Measurements from ENCODE around the gene SHC2.
"Not testable (repeated sequence)": the region's sequence is repeated elsewhere in the genome, so short reads cannot be mapped to it uniquely, and the experiment has no call there.

SHC2 gene

DNA sequence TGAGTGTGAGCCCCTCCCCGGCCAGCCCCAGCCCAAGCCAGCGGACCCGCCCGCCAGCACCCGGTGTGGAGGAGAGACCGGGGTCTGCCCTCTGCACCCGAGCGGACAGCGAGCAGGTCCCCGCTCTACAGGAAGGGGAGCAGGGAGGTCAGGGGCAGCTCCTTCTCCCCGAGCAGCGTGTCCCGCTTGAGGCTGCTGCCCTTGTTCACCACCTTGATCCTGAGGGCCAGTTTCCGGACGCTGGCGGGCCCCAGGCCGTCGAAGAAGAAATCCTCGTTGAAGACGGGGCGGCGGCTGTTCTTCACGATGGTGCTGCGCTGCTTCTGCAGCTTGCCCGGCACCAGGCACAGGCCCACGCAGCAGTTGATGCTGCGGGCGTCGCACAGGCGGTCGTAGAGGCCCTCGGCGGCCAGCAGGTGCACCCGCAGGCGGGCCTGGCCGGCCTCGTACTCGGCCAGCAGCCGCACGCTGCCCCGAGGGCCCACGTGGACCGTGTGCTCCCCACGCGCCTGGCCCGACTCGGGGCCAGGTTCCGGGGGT lies 53.8 kb downstream of the SHC2 start:
- DNase-seq (ENCODE audit: low spot score): no peak

DNA sequence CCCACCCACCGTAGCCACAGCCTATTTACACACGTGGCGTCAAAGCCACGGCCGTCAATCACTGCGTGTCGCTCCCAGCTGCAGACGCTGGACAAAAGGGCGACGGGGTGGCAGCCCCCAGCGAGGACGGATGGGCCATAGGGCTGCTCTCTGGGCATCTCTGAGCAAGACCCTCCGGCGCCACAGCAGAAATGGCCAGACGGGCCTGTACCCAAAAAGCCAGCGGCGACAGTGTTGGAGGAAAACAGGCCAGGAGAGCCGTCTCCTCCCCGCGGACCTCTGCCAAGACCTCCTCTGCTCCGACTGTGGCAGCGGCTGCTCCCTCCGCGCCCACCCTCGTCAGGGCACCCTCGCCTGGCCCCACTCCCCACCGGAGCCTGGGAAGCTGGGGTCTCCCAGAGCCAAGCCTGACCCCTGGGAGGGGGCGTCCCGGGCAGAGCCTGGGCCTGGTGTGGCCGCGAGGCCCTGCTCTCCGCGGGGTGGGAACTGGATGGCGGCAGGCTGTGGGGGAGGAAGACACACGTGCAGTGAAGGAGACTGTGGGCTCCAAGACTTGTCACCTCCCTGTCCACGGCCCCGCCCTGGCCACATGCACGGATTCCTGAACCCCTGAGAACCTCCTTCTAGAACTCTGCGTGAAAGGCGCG lies 54.6 kb downstream of the SHC2 start:
- DNase-seq (ENCODE audit: low spot score): no peak

DNA sequence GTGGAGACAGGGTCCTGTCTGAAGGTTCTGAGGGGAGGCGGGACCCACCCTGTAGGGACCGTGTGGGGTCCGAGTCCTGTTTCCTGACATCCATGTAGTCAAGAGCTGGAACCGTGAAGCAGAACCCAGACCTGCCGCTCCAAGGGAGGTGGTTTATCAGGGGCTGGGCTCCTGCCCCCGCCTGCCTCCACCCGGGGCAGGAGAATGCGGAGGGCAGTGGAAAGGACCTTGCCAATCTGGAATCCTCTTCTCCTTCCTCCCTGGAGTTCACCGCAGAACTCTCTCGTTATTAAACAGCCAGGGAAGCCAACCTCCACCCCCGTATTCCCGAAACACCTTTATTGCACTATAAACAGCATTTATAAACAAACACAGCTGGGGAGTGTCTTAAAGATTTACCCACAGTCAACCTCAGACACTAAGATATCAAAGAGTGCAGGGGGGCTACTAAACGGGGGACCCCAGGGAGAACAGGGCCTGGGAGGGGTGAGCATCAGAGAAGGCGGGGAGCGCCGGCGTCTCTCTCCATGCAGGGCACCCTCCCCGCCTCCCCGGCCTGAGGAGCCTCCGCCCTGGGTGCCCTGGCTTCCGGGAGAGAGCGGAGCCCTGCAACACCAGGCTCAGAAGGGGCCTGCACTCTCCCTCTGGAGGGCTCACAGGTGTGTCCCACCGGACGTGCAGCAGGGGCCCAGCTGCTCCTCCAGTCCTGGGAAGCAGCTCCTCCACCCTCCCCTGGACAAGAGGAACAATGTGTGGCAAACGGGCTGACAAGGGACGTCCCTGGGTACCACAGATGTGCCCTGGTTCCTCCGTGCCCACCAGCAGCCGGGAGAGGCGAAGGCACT lies 55.5 kb downstream of the SHC2 start:
- no peak for DNase-seq (ENCODE audit: low spot score)

DNA sequence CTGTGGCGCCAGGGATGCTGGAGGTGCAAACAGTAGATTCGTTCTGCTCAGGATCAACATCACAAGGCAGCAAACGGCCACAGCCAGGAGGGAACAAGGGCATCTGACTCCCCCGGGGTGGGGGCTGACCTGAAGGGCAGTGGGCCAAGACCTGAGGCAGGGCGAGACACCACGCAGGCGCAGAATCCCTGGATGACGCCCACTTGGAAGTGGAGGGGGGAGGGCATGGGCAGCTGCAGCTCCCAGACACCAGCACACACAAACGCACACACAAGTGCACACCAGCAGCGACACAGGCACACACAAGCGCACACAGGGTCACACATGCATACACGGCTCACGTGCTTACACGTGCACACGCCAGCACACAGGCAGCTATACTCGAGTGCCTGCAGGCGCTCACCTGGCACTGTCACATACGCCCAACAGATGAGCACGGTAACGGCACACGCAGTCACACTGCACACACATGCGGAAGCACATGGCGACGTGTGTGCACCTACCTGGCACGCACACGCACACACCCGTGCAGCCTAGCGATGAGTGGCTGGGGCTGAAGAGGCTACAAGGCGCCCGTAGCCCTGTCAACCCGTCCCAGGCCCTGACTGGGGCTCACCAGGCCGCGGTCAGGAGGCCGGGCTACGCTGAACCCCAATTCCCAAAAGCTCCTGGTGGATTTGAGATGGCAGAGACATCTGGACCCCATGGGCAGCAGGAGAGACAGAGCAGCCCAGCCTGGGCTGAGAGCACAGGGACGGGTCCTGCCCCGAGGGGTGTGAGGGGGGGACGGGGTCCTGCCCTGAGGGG lies 57.4 kb downstream of the SHC2 start:
- DNase-seq (ENCODE audit: low spot score): no peak

DNA sequence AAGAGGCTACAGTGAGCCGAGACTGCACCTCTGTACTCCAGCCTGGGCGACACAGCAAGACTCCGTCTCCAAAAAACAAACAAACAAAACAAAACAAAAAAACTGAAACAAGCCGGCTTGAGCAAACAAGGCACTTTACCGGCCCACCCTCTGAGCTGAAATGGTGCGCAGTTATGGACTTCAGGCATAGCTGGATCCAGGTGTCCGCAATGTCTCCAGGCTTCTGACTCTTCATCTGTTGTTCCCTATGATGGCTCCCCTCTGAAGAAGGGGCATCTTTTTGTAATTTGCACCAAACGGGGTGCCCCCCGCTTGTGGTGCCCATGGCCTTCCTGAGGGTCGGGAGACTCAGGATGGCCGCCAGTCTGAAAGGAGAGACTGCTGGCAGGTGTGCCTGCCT lies 58.0 kb downstream of the SHC2 start:
- DNase-seq (ENCODE audit: low spot score): no peak

DNA sequence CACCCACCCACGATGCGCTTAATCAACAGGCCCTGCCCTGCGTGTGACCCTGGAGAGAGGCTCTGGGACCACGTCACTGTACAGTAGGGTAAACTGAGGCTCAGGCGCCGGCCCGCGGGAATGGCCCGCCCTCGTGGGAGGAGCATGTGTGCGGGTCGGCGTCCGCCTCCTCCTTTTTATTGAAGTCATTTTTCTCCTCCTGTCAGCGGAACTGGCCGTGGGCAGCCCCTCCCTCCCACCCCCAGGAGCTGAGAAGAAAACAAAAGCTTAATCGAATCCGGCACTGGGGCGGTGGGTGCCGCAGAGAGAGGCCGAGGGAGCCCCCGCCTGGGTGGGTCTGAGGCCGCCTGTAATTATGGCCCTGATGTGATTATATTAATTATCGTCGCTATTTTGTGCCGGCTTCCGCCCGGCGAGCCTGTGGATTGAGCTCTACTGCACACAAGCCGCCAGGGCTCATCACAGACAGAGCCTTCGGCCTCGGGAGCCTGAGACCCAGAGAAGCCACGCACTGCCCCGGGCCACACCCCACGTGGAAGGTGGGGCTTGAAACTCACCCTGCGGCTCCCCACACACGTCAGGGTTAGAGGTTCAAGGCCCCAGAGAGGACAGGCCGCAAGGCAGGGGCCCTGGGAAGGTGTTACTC lies 58.8 kb downstream of the SHC2 start:
- DNase-seq (ENCODE audit: low spot score): no peak

DNA sequence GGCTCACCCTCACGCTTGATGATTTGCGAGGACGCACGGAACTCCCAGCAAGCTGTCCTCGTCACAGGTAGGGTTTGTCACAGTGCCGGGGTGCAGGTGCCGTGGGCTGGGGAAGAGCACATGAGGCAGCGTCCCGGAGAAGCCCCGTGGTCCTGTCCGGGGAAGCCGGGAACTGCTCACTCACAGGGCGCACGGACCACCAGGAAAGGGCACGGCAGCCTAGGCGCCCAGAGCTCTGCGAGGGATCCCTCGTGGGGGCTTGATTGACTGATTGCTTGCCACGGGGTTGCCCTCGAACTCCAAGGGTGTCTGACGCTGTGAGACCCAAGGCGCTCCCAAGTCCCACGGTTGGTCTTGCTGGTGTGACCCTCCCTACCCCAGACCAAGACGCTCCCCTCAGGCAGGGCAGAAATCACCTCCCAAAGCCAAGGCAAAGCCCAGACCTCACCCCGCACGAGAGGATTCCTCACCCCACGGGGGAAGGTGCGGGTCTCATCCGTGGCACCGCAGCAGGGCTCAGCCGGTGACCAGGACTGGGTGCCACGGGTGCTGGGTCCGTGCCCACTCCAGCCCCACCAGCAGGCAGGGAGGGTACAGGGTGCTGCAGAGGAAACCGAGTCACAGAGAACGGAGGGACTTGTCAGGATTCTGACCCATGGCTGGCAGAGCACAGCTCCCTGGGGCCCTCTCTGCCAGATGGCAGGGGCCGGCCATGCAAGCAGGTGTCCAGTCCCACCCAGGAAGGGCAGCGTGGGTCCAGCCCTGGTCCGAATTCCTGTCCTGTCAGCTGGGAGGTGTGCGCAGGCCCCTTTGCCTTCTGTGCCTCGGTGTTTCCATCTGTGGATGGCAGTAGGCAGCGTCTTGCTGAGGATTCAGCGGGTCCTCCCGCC lies 59.6 kb downstream of the SHC2 start:
- DNase-seq (ENCODE audit: low spot score): no peak

DNA sequence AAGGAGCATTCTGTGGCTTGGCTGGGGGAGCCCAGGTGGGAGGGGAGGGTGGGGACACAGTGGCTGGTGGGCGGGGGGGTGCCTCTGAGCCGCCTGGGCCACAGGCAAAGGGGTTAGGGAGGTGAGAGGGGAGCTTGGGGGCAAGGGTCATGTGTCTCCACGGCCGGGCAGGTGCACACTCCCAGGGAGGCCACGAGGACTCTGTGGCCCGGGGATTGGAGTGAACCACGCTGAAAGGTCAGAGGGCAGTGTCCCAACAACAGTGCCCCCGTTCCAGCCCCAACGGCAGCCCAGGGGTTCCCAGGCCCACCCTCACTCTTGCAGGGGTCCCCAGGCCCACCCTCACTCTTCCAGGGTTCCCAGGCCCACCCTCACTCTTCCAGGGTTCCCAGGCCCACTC lies 61.5 kb downstream of the SHC2 start:
- DNase-seq (ENCODE audit: low spot score): no peak

DNA sequence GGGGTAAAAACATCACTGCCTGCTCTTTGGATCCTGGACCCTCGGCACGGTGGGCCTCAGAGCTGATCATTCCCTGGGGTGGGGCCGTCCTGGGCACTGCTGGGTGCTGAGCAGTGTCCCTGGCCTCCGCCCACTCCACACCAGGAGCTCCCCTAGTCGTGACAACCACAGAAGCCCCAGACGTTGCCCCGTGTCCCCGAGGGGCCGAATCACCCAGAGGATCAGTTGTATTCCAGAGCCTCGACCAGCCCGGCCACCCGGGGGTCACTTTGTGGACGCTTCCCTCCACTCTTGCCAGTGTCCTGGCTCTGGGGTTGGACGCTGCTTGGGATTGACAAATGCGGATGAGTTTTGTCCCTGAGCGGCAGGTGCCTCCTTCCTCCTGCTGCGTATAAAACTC lies 62.1 kb downstream of the SHC2 start:
- DNase-seq (ENCODE audit: low spot score): no peak

DNA sequence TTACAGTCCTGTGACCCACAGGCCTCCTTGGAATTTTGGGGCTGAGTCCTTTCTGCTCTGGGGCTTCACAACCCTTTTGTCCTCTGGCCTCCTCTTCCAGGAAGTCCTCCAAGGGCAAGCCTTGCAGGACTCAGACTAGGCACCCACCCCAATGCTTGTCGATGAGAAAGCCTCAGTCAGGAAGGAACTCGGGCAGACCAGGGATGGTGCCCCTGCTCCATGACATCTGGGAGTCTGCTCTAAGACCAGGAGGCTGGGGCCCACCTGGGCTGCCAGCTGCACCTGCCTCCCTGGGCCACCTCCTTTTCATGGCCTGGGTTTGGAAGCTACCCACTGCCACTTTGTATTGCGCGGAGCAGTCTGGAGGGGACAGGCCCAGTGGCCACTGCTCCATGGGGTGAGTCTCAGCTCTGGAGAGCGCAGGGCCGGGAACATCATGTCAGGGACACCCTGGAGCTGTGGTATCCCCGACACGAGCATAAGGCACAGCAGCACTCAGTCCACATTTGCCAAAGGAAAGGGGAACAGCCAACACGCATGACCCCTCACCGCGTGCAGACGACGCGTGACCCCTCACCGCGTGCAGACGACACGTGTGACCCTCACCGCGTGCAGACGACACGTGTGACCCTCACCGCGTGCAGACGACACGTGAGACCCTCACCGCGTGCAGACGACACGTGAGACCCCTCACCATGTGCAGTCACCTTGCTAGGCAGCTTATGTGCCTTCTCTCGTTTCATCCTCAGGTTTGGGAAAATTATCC lies 62.7 kb downstream of the SHC2 start:
- no peak for DNase-seq (ENCODE audit: low spot score)

DNA sequence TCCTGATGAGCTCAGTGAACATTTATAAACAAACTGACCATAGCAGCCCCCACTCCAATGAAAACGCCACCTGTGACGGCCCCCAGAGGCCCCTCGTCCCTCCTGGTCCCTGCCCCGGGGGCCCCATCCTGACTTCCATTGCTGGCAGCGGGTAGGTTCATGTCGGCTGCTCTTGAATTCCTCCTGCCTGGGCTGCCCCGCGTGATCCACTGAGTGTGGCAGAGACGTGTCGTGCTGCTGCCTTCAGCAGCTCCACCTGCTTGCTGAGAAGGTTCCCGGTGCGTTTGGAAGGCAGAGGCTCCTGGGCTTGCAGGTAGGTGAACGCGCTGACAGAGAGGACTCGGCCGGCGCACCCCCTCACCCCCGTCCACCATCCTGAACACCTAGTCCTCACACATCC lies 63.5 kb downstream of the SHC2 start:
- DNase-seq (ENCODE audit: low spot score): no peak

DNA sequence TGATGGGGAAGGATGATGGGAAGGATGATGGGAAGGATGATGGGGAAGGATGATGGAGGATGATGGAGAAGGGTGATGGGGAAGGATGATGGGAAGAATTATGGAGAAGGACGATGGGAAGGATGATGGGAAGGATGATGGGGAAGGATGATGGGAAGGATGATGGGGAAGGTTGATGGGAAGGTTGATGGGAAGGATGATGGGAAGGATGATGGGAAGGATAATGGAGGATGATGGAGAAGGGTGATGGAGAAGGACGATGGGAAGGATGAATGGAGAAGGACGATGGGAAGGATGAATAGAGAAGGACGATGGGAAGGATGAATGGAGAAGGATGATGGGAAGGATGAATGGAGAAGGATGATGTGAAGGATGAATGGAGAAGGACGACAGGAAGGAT lies 65.4 kb downstream of the SHC2 start:
- DNase-seq (ENCODE audit: low spot score): no peak

DNA sequence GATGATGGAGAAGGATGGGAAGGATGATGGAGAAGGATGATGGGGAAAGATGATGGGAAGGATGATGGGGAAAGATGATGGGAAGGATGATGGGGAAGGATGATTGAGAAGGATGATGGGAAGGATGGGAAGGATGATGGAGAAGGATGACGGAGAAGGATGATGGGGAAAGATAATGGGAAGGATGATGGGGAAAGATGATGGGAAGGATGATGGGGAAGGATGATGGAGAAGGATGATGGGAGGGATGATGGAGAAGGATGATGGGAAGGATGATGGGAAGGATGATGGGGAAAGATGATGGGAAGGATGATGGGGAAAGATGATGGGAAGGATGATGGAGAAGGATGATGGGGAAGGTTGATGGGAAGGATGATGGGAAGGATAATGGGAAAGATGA lies 66.0 kb downstream of the SHC2 start:
- DNase-seq (ENCODE audit: low spot score): not testable (repeated sequence)

DNA sequence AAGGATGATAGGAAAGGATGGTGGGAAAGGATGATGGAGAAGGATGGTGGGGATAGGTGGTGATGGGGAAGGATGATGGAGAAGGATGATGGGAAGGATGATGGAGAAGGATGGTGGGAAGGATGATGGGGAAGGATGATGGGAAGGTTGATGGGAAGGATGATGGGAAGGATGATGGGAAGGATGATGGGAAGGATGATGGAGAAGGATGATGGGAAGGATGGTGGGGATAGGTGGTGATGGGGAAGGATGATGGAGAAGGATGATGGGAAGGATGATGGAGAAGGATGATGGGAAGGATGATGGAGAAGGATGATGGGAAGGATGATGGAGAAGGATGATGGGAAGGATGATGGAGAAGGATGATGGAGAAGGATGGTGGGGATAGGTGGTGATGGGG lies 67.3 kb downstream of the SHC2 start:
- DNase-seq (ENCODE audit: low spot score): not testable (repeated sequence)

DNA sequence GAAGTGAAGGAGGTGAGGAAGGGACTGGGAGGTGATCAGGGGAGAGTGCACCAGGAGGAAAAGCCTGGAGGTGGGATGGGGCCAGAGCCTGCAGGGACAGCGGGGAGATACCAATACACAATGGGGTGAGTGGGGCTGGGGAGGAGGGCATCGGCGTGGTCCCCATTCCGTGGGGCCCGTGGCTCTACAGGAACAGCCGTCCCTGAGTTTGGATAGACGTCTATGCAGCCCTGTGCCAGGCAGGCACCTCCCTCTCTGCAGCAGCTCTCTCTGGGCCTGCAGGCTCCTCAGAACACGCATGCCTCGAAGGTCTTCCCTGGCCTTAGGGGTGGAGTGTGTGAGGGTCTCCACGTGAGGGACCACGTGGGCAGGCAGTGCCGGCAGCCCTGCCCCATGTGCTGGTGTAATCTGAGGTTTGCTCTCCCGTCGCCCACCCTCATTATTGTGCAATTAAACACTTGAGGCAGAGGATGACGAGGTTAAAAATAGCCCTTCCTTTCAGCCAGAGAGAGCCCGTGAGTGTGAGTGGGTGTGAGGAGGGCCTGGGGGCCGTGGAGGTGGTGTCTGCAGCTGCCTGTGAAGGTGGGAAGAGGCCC lies 68.4 kb downstream of the SHC2 start:
- DNase-seq (ENCODE audit: low spot score): no peak

DNA sequence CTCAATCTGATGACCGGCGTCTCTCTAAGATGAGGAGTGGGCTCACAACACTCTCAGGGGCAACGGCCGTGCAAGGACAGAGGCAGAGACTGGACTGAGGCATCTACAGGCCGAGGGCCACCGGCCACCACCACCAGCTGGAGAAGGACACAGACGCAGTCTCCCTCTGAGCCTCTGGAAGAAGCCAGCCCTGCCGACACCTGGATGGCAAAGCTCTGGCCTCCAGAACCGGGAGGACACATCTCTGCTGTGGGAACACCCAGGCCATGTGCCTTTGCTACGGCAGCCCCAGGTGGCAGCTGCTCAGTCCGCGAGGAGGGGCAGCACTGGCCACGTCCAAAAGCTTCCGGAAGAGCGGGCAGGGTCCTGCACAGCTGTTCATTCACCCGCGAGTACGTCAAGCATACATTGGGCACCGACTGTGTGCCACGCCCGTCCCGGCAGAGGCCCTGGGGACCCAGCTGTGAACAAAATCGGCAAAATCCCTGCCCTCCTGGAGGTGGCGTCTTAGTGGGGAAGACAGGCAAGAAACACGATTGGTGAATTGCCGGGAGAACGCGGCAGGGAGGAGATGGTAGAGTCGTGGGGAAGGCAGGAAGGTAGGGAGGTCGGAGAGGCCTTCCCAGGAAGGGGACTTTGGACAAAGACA lies 69.0 kb downstream of the SHC2 start:
- no peak for DNase-seq (ENCODE audit: low spot score)

DNA sequence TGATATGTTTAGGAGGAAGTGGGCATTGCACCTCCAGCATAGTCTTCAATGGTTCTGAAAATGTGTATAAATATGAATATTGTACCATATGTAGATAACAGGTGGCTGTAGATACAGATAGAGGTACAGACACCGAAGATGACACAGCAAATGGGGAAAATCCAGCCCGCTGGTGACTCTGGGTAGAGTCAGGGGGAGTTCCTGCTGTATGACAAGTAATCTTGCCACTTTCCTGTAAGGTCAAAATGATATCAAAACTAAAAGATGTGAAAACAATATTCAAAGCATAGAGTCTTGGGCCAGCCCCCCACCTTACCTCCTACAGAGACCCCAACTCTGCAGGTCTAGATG lies 69.7 kb downstream of the SHC2 start:
- no peak for DNase-seq (ENCODE audit: low spot score)

DNA sequence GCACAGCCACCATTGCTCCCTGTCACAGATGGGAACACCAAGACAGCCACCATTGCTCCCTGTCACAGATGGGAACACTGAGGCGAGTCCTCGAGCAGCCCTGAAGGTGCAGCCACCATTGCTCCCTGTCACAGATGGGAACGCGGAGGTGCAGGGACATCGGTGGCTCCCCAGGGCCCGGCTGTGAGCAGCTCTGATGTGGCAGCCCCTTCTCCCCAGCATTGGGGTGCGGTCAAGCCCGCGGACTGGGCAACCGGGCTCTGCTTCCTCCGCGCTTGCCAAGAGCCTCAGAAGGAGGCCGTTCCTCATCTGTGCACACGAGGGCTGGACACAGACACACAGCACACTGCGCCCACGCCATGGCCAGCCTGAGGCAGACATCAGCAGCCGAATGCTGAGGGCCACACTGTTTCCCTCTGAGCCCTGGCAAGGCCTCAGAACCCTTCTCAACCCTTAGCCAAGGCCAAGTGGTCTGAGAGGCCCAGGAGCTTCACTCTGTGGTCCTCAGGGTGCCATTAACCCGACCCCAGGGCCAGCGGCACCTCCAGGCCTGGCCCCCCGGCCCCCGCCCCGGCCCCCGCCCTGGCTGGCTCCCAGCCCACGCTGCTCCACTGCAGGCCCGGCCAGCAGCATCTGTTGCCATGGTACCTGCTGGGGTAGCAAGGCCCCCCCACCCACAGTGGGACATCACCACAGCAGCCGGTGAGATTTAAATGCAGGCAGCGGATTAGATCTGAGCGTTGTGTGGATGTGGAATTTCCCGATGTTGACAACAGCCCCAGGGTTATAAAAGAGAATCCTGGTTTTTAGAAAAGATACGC lies 70.2 kb downstream of the SHC2 start:
- DNase-seq (ENCODE audit: low spot score): no peak

DNA sequence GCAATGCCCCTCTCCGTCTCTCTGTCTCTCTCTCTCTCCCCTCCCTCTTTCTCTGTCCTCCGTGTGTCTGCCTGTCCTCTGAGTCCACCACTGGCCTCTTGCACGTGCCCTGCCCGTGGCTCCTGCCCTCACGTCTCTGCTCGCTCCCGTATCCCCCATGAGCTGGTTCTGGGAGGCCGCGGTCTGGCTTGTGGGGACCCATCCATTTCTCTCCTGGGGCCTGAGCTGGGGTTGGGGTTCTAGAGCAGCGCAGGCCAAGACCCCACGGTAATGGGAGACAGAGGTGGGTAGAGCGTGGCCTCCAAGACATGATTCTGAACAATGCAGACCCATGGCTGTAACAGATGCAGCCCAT lies 70.9 kb downstream of the SHC2 start:
- DNase-seq (ENCODE audit: low spot score): no peak

All from cerebellar cortex (tissue), 1 donor.